GM20000 (cell line): ENCODE measurements around the gene TMEM131L.

Experiments used
- DNase-seq: peaks from one replicate; pipeline ENCODE4 v3.0.0; 2012; ENCODE audit warnings: low spot score
- CTCF ChIP-seq: IDR thresholded peaks from 2 replicates; pipeline ENCODE4 v1.5.1; 2012; ENCODE audit warnings: mild to moderate bottlenecking, control low read depth; ENCODE audit errors: extremely low read depth, missing control alignments

Gene TMEM131L

GRCh38 chr4:153572609-153573008, 106.4 kb downstream of the TMEM131L start:
- TF ChIP-seq CTCF: no peak
- DNase-seq: no peak

GRCh38 chr4:153573221-153573620, 107.1 kb downstream of the TMEM131L start:
- no peak for DNase-seq
- no peak for TF ChIP-seq CTCF

- peak; percentile 34 for DNase-seq
- TF ChIP-seq CTCF: peak; percentile 27
Measured at GRCh38 chr4:153573881-153574802, 108.0 kb downstream of the TMEM131L start.

GRCh38 chr4:153576443-153576774, 110.2 kb downstream of the TMEM131L start:
- TF ChIP-seq CTCF: no peak
- DNase-seq: no peak

GRCh38 chr4:153577053-153577452, 110.9 kb downstream of the TMEM131L start:
- TF ChIP-seq CTCF: no peak
- DNase-seq: no peak

- TF ChIP-seq CTCF: no peak
- no peak for DNase-seq
Measured at GRCh38 chr4:153579410-153579809, 113.2 kb downstream of the TMEM131L start.

GRCh38 chr4:153579872-153580271, 113.7 kb downstream of the TMEM131L start:
- TF ChIP-seq CTCF: no peak
- DNase-seq: no peak
